ENCODE results near the gene TMC5. TPM values are rescaled to one million over a fixed set of nuclear protein-coding genes. Genes with fewer than 3 reads are reported as not detected.

Gene TMC5
- total RNA-seq, 1 experiment from 2014 or later: 1.2 TPM

DNA sequence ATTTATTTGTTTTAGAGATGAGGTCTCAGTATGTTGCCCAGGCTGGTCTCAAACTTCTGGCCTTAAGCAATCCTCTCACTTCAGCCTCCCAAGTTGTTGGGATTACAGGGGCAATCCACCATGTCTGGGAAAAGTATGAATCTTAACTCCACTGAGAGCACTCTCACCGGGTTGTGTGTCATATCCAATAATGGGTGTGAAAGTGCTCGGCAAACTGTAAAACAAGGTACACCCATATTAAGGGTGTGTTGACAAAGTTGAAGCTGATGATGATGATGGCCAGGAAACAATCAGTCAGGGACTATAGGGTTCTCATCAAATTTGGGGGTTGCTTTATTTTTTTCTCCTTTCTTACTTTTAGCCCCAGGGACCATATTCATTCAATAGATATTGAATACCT lies 25.3 kb upstream of the TMC5 start:
- Mint-ChIP-seq H3K27me3 (ENCODE audit: low read depth) (peaks cover 1% of the 10 kb centered on the region), H3K4me3 (no peak overlapping the region), H3K36me3 (ENCODE audit: insufficient read depth in 1 of 3, low read depth in 3 of 3) (peaks cover 0 to 3% (median 3%) of the 10 kb centered on the region in 3 experiments; a peak in 5 of 7 replicates), H3K27ac (no peak overlapping the region), H3K4me1 (peaks cover 22% of the 10 kb centered on the region in 2 experiments), H3K9me3 (peaks cover 3 to 11% of the 10 kb centered on the region in 2 experiments)
- Histone ChIP-seq H2BK12ac (ENCODE audit: insufficient read length, low read depth, low read length) (no peak overlapping the region), H4K91ac (ENCODE audit: insufficient read length, low read depth, low read length) (no peak overlapping the region), H4K5ac (ENCODE audit: insufficient read length, low read depth, low read length) (no peak overlapping the region), H2BK20ac (ENCODE audit: low read depth, low read length, poor library complexity, severe bottlenecking) (no peak overlapping the region), H3K27ac (ENCODE audit: insufficient read length, low read depth, low read length) (no peak overlapping the region), H2AFZ (ENCODE audit: low read length) (no peak overlapping the region), H2AK5ac (ENCODE audit: insufficient read length, low read length) (no peak overlapping the region), H3K14ac (ENCODE audit: insufficient read depth, low read length) (no peak overlapping the region), H4K20me1 (ENCODE audit: control insufficient read depth, insufficient read depth, insufficient read length) (no peaks in the 10 kb centered on the region), H2BK5ac (ENCODE audit: insufficient read length, low read length) (no peak overlapping the region), H3K23ac (ENCODE audit: insufficient read length, low read depth, low read length) (no peak overlapping the region), H3T11ph (ENCODE audit: low read length) (no peak overlapping the region), H3K56ac (ENCODE audit: insufficient read length, low read depth, low read length) (no peak overlapping the region), H3K79me2 (ENCODE audit: insufficient read depth, low read length) (no peaks in the 10 kb centered on the region), H3K23me2 (ENCODE audit: insufficient read length, low read depth, low read length, poor library complexity, severe bottlenecking) (no peaks in the 10 kb centered on the region), H2BK120ac (ENCODE audit: low read depth, low read length, poor library complexity, severe bottlenecking) (no peak overlapping the region), H3K9me3 (ENCODE audit: control insufficient read depth, low read depth, low read length) (no peaks in the 10 kb centered on the region), H3K27me3 (ENCODE audit: insufficient read depth, low read length) (no peaks in the 10 kb centered on the region), H3K18ac (ENCODE audit: insufficient read length, low read depth, low read length) (no peak overlapping the region), H3K4me2 (ENCODE audit: insufficient read depth, insufficient read length, low read length) (no peak overlapping the region), H3K9ac (ENCODE audit: extremely low read depth, insufficient read length, low read length) (no peak overlapping the region), H2BK15ac (ENCODE audit: low read depth, low read length) (no peak overlapping the region), H3K79me1 (ENCODE audit: insufficient read depth, low read depth, low read length, poor library complexity, severe bottlenecking) (no peaks in the 10 kb centered on the region), H3K4ac (ENCODE audit: low read depth, low read length) (no peak overlapping the region), H4K8ac (replicated peaks; ENCODE audit: insufficient read length, low read depth, low read length) (no peak overlapping the region), H3K4me1 (ENCODE audit: insufficient read depth, low read length) (no peaks in the 10 kb centered on the region; the same call in 1 of the 2 replicates)
- TF ChIP-seq, protein P1, sequence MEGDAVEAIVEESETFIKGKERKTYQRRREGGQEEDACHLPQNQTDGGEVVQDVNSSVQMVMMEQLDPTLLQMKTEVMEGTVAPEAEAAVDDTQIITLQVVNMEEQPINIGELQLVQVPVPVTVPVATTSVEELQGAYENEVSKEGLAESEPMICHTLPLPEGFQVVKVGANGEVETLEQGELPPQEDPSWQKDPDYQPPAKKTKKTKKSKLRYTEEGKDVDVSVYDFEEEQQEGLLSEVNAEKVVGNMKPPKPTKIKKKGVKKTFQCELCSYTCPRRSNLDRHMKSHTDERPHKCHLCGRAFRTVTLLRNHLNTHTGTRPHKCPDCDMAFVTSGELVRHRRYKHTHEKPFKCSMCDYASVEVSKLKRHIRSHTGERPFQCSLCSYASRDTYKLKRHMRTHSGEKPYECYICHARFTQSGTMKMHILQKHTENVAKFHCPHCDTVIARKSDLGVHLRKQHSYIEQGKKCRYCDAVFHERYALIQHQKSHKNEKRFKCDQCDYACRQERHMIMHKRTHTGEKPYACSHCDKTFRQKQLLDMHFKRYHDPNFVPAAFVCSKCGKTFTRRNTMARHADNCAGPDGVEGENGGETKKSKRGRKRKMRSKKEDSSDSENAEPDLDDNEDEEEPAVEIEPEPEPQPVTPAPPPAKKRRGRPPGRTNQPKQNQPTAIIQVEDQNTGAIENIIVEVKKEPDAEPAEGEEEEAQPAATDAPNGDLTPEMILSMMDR (conservative IDR thresholded peaks at IDR 0.05): no peak
- no peak for DNase-seq
- no CpG with 5 or more reads among the region's 2 CpGs for WGBS (ENCODE audit: extremely low coverage, insufficient read length, low lambda C conversion rate)
